HepG2 (cell line): Measurements from ENCODE around the gene OSCP1. TPM values are rescaled to one million over a fixed set of nuclear protein-coding genes. Genes with fewer than 3 reads are reported as not detected.

ENCODE experiments used
- AKAP8 ChIP-seq: sonication (generic); formaldehyde crosslinking; IDR thresholded peaks from 2 replicates; pipeline ENCODE4 v1.5.1; 2020; ENCODE audit warnings: mild to moderate bottlenecking, missing genetic modification reagents
- ARNT2 ChIP-seq: sonication (generic); formaldehyde crosslinking; IDR thresholded peaks from 2 replicates; pipeline ENCODE4 v1.8.0; 2022; ENCODE audit warnings: mild to moderate bottlenecking, low read depth, missing genetic modification reagents, moderate library complexity
- ATRX ChIP-seq: sonication (generic); formaldehyde crosslinking; IDR thresholded peaks from 2 replicates; pipeline ENCODE4 v1.4.0; 2020; ENCODE audit warnings: missing genetic modification reagents, borderline replicate concordance
- GABPB1 ChIP-seq: IDR thresholded peaks from 2 replicates; pipeline ENCODE4 v1.6.1; 2016; ENCODE audit warnings: mild to moderate bottlenecking, missing genetic modification reagents, moderate library complexity, missing compliant biosample characterization
- KDM1A ChIP-seq: IDR thresholded peaks from 2 replicates; pipeline ENCODE4 v1.6.1; 2016; ENCODE audit warnings: missing compliant biosample characterization
- MIXL1 ChIP-seq: IDR thresholded peaks from 2 replicates; pipeline ENCODE4 v1.6.1; 2016
- NPAS2 ChIP-seq: sonication (generic); formaldehyde crosslinking; IDR thresholded peaks from 2 replicates; pipeline ENCODE4 v1.8.0; 2022; ENCODE audit warnings: mild to moderate bottlenecking, missing genetic modification reagents, borderline replicate concordance
- NR3C1 ChIP-seq: sonication (generic); formaldehyde crosslinking; IDR thresholded peaks from 2 replicates; pipeline ENCODE4 v1.4.0; 2020; ENCODE audit warnings: missing genetic modification reagents
- ZFP1 ChIP-seq: IDR thresholded peaks from 2 replicates; pipeline ENCODE4 v1.6.1; 2016
- ZNF496 ChIP-seq: sonication (generic); formaldehyde crosslinking; IDR thresholded peaks from 2 replicates; pipeline ENCODE4 v1.8.1; 2023; ENCODE audit warnings: mild to moderate bottlenecking, moderate library complexity, missing genetic modification reagents; ENCODE audit not compliant: insufficient replicate concordance
- ZNF616 ChIP-seq: sonication (generic); formaldehyde crosslinking; IDR thresholded peaks from 2 replicates; pipeline ENCODE4 v1.5.0; 2020; ENCODE audit warnings: low read depth, mild to moderate bottlenecking, missing genetic modification reagents
- polyA plus RNA-seq, 8 experiments: library from polyadenylated mRNA; depleted of rRNA in 3 of 8; stranded (reverse) in 7 of 8; unstranded in 1 of 8; fragments of >200 nt; fragmentation: Illumina TruSeq in 4 of 8; extraction: Trizol in 4 of 8; gene quantifications; 2 replicates each; pipeline versions ENCODE4 v1.2.1 to v1.2.3, GENCODE V29; 2011 to 2016; ENCODE audit warnings: low read depth in 4 of 8, missing spikeins in 1 of 8, mixed read lengths in 1 of 8; ENCODE audit not compliant: insufficient read depth in 1 of 8
- total RNA-seq, 5 experiments: library from RNA; depleted of rRNA; stranded (reverse); fragments of >200 nt; fragmentation: Illumina TruSeq; extraction: Trizol; gene quantifications; 2 replicates each; pipeline ENCODE4 v1.2.3, GENCODE V29; 2016; ENCODE audit warnings: low read depth in 1 of 5
- TF ChIP-seq, protein P1 (sequence below): sonication (generic); formaldehyde crosslinking; IDR thresholded peaks from 2 replicates; pipeline ENCODE4 v1.4.0; 2020; ENCODE audit warnings: missing genetic modification reagents
- TF ChIP-seq, protein P2 (sequence below): sonication (generic); formaldehyde crosslinking; IDR thresholded peaks from 2 replicates; pipeline ENCODE4 v1.9.0; 2021; ENCODE audit warnings: mild to moderate bottlenecking, missing genetic modification reagents
- TF ChIP-seq, protein P3 (sequence below): sonication (generic); formaldehyde crosslinking; IDR thresholded peaks from 2 replicates; pipeline ENCODE4; 2020; ENCODE audit warnings: missing genetic modification reagents, mild to moderate bottlenecking, borderline replicate concordance

Gene OSCP1
- total and polyA plus RNA-seq, 2 of the 13 experiments (the other 11 are each of a cell fraction or from before 2014, with no cell fraction given) = 0.60 to 0.84 TPM

DNA sequence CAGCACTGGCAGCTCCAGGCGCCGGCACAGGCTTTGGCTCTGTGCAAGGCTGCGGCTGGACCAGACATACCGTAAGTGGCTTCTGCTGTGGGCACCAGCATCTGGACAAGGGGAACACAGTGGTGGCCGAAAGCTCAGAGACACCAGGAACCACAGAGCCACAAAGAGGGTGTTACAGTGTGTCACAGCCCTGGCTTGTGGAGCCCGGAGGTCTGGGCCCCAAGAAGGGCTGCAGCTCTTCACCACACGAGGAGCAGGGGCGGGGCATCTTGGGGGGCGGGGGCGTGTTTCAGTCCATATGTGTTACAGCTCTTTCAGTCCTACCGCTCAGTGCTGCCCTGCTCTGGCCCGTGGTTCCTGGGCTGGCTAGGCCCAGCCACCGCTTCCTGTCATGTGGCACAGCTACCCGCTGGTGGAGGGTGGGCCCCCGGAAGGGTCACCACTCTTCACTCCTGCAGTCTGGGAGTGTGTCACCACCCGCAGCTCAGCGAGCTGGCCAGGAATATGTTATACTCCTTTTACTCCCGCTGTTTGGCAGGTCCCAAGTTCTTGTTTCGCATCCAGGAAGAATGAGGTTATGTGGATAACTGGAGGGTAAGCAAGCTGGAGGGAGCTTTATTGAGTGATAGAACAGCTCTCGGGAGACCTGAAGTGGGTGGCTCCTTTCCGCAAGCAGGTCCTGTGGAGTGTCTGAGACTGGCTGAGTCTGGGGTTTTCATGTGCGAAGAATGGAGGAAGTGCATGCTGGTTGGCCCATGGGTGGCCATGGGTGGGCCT lies 49.2 kb downstream of the OSCP1 start (continued):
- TF ChIP-seq, protein P1, sequence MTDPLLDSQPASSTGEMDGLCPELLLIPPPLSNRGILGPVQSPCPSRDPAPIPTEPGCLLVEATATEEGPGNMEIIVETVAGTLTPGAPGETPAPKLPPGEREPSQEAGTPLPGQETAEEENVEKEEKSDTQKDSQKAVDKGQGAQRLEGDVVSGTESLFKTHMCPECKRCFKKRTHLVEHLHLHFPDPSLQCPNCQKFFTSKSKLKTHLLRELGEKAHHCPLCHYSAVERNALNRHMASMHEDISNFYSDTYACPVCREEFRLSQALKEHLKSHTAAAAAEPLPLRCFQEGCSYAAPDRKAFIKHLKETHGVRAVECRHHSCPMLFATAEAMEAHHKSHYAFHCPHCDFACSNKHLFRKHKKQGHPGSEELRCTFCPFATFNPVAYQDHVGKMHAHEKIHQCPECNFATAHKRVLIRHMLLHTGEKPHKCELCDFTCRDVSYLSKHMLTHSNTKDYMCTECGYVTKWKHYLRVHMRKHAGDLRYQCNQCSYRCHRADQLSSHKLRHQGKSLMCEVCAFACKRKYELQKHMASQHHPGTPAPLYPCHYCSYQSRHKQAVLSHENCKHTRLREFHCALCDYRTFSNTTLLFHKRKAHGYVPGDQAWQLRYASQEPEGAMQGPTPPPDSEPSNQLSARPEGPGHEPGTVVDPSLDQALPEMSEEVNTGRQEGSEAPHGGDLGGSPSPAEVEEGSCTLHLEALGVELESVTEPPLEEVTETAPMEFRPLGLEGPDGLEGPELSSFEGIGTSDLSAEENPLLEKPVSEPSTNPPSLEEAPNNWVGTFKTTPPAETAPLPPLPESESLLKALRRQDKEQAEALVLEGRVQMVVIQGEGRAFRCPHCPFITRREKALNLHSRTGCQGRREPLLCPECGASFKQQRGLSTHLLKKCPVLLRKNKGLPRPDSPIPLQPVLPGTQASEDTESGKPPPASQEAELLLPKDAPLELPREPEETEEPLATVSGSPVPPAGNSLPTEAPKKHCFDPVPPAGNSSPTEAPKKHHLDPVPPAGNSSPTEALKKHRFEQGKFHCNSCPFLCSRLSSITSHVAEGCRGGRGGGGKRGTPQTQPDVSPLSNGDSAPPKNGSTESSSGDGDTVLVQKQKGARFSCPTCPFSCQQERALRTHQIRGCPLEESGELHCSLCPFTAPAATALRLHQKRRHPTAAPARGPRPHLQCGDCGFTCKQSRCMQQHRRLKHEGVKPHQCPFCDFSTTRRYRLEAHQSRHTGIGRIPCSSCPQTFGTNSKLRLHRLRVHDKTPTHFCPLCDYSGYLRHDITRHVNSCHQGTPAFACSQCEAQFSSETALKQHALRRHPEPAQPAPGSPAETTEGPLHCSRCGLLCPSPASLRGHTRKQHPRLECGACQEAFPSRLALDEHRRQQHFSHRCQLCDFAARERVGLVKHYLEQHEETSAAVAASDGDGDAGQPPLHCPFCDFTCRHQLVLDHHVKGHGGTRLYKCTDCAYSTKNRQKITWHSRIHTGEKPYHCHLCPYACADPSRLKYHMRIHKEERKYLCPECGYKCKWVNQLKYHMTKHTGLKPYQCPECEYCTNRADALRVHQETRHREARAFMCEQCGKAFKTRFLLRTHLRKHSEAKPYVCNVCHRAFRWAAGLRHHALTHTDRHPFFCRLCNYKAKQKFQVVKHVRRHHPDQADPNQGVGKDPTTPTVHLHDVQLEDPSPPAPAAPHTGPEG (CRISPR knock-in tag) = 0 out of 2 replicates have a peak, but pooled peaks have one; percentile 25
- TF ChIP-seq GABPB1 (CRISPR knock-in tag) = peak; percentile 95
- peak; percentile 43; the same call in 1 of the 2 replicates for TF ChIP-seq ZFP1 (CRISPR knock-in tag)
- no peak for TF ChIP-seq NR3C1
- no peak for TF ChIP-seq ZNF616 (CRISPR knock-in tag)
- TF ChIP-seq, protein P2, sequence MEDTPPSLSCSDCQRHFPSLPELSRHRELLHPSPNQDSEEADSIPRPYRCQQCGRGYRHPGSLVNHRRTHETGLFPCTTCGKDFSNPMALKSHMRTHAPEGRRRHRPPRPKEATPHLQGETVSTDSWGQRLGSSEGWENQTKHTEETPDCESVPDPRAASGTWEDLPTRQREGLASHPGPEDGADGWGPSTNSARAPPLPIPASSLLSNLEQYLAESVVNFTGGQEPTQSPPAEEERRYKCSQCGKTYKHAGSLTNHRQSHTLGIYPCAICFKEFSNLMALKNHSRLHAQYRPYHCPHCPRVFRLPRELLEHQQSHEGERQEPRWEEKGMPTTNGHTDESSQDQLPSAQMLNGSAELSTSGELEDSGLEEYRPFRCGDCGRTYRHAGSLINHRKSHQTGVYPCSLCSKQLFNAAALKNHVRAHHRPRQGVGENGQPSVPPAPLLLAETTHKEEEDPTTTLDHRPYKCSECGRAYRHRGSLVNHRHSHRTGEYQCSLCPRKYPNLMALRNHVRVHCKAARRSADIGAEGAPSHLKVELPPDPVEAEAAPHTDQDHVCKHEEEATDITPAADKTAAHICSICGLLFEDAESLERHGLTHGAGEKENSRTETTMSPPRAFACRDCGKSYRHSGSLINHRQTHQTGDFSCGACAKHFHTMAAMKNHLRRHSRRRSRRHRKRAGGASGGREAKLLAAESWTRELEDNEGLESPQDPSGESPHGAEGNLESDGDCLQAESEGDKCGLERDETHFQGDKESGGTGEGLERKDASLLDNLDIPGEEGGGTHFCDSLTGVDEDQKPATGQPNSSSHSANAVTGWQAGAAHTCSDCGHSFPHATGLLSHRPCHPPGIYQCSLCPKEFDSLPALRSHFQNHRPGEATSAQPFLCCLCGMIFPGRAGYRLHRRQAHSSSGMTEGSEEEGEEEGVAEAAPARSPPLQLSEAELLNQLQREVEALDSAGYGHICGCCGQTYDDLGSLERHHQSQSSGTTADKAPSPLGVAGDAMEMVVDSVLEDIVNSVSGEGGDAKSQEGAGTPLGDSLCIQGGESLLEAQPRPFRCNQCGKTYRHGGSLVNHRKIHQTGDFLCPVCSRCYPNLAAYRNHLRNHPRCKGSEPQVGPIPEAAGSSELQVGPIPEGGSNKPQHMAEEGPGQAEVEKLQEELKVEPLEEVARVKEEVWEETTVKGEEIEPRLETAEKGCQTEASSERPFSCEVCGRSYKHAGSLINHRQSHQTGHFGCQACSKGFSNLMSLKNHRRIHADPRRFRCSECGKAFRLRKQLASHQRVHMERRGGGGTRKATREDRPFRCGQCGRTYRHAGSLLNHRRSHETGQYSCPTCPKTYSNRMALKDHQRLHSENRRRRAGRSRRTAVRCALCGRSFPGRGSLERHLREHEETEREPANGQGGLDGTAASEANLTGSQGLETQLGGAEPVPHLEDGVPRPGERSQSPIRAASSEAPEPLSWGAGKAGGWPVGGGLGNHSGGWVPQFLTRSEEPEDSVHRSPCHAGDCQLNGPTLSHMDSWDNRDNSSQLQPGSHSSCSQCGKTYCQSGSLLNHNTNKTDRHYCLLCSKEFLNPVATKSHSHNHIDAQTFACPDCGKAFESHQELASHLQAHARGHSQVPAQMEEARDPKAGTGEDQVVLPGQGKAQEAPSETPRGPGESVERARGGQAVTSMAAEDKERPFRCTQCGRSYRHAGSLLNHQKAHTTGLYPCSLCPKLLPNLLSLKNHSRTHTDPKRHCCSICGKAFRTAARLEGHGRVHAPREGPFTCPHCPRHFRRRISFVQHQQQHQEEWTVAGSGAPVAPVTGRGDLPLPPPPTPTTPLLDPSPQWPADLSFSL (CRISPR knock-in tag) = 0 out of 2 replicates have a peak, but pooled peaks have one; percentile 23
- 0 out of 2 replicates have a peak, but pooled peaks have one; percentile 10 for TF ChIP-seq KDM1A (CRISPR knock-in tag)
- TF ChIP-seq, protein P3, sequence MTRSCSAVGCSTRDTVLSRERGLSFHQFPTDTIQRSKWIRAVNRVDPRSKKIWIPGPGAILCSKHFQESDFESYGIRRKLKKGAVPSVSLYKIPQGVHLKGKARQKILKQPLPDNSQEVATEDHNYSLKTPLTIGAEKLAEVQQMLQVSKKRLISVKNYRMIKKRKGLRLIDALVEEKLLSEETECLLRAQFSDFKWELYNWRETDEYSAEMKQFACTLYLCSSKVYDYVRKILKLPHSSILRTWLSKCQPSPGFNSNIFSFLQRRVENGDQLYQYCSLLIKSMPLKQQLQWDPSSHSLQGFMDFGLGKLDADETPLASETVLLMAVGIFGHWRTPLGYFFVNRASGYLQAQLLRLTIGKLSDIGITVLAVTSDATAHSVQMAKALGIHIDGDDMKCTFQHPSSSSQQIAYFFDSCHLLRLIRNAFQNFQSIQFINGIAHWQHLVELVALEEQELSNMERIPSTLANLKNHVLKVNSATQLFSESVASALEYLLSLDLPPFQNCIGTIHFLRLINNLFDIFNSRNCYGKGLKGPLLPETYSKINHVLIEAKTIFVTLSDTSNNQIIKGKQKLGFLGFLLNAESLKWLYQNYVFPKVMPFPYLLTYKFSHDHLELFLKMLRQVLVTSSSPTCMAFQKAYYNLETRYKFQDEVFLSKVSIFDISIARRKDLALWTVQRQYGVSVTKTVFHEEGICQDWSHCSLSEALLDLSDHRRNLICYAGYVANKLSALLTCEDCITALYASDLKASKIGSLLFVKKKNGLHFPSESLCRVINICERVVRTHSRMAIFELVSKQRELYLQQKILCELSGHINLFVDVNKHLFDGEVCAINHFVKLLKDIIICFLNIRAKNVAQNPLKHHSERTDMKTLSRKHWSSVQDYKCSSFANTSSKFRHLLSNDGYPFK (CRISPR knock-in tag) = peak; percentile 86
- no peak for TF ChIP-seq AKAP8
- TF ChIP-seq ATRX (CRISPR knock-in tag) = no peak
- TF ChIP-seq MIXL1 = no peak; the same call in 1 of the 2 replicates
- no peak for TF ChIP-seq ARNT2 (CRISPR knock-in tag)
- TF ChIP-seq ZNF496 (CRISPR knock-in tag) = no peak
- TF ChIP-seq NPAS2 (CRISPR knock-in tag) = no peak
